Astrocyte of the spinal cord (primary cell): ENCODE data around the gene TUBA4B.
"Not testable (repeated sequence)": the region's sequence is repeated elsewhere in the genome, so short reads cannot be mapped to it uniquely, and the experiment has no call there.

Experiments
- DNase-seq: peaks from one replicate; pipeline ENCODE4 v3.0.0; 2011; ENCODE audit warnings: low read depth, low spot score
- H3K4me3 ChIP-seq: 2 replicates; pipeline ENCODE4 v1.5.1; 2011; ENCODE audit warnings: low read depth, mild to moderate bottlenecking, low read length, moderate library complexity
- in situ Hi-C: cut with HindIII; loops from 2 replicates; pipeline ENCODE4 v1.10.0; 2017; ENCODE audit warnings: low sequenced_read_pairs
- TF ChIP-seq, protein P1 (sequence below): IDR thresholded peaks from 2 replicates; pipeline ENCODE4 v1.5.1; 2012; ENCODE audit warnings: low read depth, mild to moderate bottlenecking, low read length, inconsistent platforms

The TUBA4B gene

DNA sequence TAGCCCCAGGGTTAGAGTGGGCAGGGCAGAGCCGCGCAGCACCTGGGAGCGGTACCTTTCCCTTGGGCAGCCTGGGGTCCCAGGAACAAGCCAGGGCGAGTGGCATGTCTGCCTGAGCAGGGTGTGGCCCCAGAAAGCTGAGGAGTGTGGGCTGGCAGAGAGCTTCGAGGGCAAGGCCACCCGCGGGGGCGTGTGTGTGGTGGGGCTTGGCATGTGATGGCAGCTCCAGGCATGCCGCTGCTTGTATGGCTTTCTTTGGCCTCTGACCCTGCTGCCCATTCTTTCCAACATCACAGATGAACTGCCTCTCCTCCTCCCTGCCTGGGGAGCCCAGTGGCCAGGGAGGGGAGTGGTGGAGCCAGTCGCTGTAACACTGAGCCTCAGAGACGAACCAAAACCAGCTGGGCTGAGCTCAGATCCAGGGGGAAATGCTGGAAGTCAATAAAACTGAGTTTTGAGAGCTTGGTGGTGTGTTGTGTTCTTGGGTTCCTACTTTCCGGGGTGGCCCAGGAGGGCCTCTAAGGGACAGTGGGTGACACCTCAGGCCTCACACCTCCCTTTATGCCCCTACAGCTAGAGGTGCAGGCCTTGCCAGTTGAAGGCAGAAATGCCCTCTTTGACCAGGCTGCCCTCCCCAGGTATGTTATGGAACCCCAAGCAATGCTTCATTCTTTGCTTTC lies 33.5 kb downstream of the TUBA4B start:
- in situ Hi-C loops: no loop called here
- TF ChIP-seq, protein P1, sequence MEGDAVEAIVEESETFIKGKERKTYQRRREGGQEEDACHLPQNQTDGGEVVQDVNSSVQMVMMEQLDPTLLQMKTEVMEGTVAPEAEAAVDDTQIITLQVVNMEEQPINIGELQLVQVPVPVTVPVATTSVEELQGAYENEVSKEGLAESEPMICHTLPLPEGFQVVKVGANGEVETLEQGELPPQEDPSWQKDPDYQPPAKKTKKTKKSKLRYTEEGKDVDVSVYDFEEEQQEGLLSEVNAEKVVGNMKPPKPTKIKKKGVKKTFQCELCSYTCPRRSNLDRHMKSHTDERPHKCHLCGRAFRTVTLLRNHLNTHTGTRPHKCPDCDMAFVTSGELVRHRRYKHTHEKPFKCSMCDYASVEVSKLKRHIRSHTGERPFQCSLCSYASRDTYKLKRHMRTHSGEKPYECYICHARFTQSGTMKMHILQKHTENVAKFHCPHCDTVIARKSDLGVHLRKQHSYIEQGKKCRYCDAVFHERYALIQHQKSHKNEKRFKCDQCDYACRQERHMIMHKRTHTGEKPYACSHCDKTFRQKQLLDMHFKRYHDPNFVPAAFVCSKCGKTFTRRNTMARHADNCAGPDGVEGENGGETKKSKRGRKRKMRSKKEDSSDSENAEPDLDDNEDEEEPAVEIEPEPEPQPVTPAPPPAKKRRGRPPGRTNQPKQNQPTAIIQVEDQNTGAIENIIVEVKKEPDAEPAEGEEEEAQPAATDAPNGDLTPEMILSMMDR: no peak
- DNase-seq: no peak
- H3K4me3 ChIP-seq: no peak overlapping the region

DNA sequence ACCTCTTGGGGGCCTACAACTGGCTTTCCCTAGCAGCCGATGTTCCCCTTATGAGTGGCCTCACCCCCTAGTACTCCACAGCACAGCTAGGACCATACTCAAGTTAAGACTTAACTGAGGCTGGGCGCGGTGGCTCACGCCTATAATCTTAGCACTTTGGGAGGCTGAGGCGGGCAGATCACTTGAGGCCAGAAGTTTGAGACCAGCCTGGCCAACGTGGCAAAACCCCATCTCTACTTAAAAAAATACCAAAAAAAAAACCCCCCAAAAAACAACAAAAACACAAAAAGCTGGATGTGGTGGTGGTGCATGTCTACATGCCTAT lies 34.0 kb downstream of the TUBA4B start:
- H3K4me3 ChIP-seq, DNase-seq, in situ Hi-C loops: not testable (repeated sequence)

DNA sequence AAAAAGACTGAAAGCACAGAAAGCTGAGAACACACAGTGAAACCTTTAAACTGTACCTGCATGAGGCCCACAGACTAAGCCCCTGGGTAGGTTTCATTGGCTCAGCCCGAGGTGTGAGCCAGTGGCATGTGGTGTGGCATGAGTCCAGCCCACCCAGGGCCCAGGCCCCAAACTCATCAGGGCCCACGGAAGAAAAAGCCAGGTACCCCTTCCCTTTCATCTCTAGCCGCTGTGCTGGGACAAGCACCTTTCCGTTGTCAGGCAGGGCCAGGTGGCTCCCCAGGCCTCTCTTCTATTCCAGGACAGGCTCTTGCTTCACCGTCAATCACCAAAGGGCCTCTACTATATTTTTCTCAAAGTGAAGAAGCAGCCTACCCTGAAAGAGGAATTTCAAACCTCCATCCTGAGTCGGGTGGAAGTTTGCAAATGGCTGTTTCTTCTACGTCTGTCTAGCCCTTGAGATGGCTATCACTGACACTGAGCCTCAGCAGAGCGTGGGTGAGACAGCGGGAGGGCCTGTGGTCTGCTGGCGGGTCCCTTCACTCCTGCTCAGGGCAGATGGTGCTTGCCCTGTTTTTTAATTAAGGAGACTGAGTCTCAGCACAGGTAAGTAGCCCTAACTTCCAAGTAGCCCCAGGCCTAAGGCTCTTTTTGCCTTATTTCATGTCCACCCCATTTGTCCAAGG lies 34.7 kb downstream of the TUBA4B start:
- no peak overlapping the region for H3K4me3 ChIP-seq
- no peak for DNase-seq
- in situ Hi-C loops: no loop called here
- TF ChIP-seq, protein P1: no peak

DNA sequence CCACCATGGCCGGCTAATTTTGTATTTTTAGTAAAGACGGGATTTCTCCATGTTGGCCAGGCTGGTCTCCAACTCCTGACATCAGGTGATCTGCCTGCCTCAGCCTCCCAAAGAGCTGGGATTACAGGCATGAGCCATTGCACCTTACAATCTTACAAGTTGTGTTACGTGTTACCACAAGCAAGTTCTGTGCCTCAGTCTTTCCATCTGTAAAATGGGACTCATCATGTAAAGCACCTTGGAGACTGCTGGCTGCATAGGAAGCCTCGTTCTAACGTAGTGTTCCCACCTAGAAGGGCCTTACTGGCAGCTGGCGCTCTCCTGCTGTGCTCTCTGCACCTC lies 36.1 kb downstream of the TUBA4B start:
- in situ Hi-C loops: no loop called here
- TF ChIP-seq, protein P1: no peak
- DNase-seq: no peak
- no peak overlapping the region for H3K4me3 ChIP-seq

DNA sequence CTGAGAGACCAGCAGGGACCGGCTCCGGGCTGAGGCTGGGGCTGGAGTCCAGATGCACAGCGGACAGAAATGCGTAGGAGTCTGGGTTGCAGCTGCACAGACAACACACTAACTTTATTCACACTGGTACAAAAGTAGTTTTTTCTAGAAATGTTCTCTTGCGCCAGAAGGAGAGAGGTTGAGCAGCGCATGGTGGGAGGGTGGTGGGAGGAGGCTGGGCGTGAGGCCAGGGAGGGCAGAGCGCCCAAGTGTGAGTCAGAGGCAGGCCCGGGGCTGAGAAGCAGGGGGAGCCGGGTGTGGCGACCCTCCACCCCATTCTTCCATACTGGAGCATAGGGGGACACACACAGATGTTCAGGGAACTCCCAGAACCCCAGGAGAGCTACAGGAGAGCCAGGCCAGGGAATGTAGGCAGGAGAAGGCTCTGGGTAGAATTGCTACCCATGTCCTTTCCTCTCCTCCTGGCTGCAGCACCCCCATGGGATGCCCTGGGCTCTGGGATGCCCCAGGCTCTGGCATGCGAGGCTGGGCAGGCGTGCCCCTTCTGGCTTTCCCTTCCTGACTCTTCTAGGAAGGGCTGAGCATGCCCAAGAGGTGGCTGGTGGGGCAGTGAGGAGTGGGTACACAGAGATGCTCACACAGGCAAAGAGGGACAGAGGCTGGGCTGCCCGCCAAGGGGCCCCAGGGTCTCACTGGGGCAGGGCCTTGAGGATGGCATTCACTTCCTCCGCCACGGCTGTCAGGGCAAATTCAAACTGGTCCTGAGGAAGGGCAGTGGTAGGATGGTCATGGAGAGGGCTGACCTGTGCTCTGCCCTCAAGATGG lies 36.7 kb downstream of the TUBA4B start:
- H3K4me3 ChIP-seq: no peak overlapping the region
- in situ Hi-C loops: no loop called here
- TF ChIP-seq, protein P1: no peak
- peak; percentile 90 for DNase-seq

DNA sequence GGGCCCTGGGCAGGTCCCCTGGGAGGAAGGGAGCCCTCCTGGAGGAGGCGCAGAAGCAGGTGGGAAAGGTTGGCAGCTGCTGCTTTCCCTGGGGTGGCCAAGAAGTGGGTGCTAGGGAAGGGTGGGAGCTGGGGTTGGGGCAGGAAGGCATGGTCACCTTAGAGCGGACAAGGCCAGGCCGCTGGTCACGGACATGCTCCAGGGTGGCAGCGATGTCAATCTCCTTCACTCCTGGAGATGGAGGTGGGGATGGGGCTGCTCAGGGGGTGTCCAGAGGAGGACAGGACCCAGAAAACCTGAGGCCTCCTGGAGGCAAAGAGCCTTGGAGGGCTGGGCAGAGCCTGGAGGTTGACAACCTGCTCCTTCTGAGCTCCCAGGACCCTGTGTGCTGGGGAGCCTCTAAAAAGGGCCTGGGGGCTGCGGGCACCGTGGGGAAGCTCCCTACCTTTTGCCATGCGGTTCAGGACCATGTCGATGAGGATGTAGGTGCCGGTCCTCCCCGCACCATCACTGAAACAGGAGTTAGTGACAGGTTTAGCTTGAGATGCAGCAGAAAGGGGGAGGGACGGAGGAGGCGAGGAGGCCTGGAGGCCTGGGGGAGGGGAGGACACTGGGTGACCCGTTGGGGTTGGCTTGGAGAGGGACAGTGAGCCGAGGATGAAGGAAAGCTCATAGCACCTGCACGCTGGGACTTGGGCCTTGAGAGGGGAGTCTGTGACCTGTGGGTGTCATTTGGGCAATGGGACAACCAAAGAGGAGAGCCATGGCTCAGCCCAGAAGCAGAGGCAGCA lies 37.5 kb downstream of the TUBA4B start:
- H3K4me3 ChIP-seq: no peak overlapping the region
- TF ChIP-seq, protein P1: no peak
- DNase-seq: no peak
- in situ Hi-C loops: no loop called here
